H1 (cell line): ENCODE measurements around the gene CBLB.

Source experiments
- ASH2L ChIP-seq: fragments of 200-600, 300-600 bp; sonication (generic); IDR thresholded peaks from one replicate; pipeline ENCODE4 v1.7.1; 2017; ENCODE audit warnings: low read length
- CTCF ChIP-seq, 3 experiments: IDR thresholded peaks; 1 replicate in 2 of 3; 2 replicates in 1 of 3; pipeline versions ENCODE4 v1.5.1 to v1.6.1; 2011; ENCODE audit warnings: low read length in 3 of 3, mild to moderate bottlenecking in 3 of 3, inconsistent platforms in 2 of 3, low read depth in 1 of 3, moderate library complexity in 1 of 3; ENCODE audit not compliant: insufficient read depth in 1 of 3; ENCODE audit errors: control extremely low read depth in 1 of 3
- FOSL1 ChIP-seq: IDR thresholded peaks from 2 replicates; pipeline ENCODE4 v1.6.1; 2011; ENCODE audit warnings: mild to moderate bottlenecking, low read depth, low read length, moderate library complexity; ENCODE audit not compliant: insufficient read depth
- YY1 ChIP-seq: IDR thresholded peaks from 2 replicates; pipeline ENCODE4 v1.6.1; 2011; ENCODE audit warnings: low read depth, mild to moderate bottlenecking, low read length
- TF ChIP-seq, protein P1 (sequence below): IDR thresholded peaks from 2 replicates; pipeline ENCODE4 v1.6.1; 2012; ENCODE audit warnings: low read length, inconsistent platforms

- TF ChIP-seq, protein P1, sequence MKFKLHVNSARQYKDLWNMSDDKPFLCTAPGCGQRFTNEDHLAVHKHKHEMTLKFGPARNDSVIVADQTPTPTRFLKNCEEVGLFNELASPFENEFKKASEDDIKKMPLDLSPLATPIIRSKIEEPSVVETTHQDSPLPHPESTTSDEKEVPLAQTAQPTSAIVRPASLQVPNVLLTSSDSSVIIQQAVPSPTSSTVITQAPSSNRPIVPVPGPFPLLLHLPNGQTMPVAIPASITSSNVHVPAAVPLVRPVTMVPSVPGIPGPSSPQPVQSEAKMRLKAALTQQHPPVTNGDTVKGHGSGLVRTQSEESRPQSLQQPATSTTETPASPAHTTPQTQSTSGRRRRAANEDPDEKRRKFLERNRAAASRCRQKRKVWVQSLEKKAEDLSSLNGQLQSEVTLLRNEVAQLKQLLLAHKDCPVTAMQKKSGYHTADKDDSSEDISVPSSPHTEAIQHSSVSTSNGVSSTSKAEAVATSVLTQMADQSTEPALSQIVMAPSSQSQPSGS = no peak
- no peak for TF ChIP-seq ASH2L
- TF ChIP-seq CTCF (IDR thresholded peaks at IDR 0.05; ENCODE audit: control extremely low read depth in 1 of 3, insufficient read depth in 1 of 3, low read depth in 1 of 3, low read length in 3 of 3) = no peak
- no peak for TF ChIP-seq YY1
- no peak for TF ChIP-seq FOSL1
Measured at GRCh38 chr3:105811518-105812193, 57.2 kb downstream of the CBLB start.
